SK-N-SH (cell line): Measurements from ENCODE around the gene DUSP2. TPM values are rescaled to one million over a fixed set of nuclear protein-coding genes. Genes with fewer than 3 reads are reported as not detected.

Source experiments
- CTCF ChIA-PET: fragments of 300-600, 350-600 bp; formaldehyde crosslinking; extraction: SDS; loops from one replicate; lab custom pipeline; 2021; lab: Yijun Ruan, JAX
- POLR2A ChIA-PET: fragments of 350-600 bp; sonication (Branson Sonifier 250); formaldehyde crosslinking; extraction: SDS; loops from one replicate; lab custom pipeline; 2020; ENCODE audit warnings: antibody characterized with exemption, inconsistent platforms; lab: Yijun Ruan, JAX
- DNase-seq: peaks from one replicate; pipeline ENCODE4 v3.0.0; 2012
- H2AFZ ChIP-seq: fragments of 200-600 bp; sonication (generic); 2 replicates; pipeline ENCODE4 v1.8.1; 2016; ENCODE audit warnings: antibody characterized with exemption, mild to moderate bottlenecking, low read depth
- H3F3A ChIP-seq: fragments of 200-600 bp; sonication (generic); replicated peaks from 2 replicates; pipeline ENCODE3; 2016; ENCODE audit warnings: antibody characterized with exemption, mild to moderate bottlenecking; ENCODE audit not compliant: insufficient read depth
- H3K27ac ChIP-seq, 2 experiments: fragments of 200-500 bp in 1 of 2; fragments of 200-600 bp in 1 of 2; sonication (Bioruptor generic) in 1 of 2; sonication (generic), shearing (Covaris generic) in 1 of 2; 2 replicates each; pipeline versions ENCODE4 v1.5.1 to v1.6.1; 2014 to 2016; ENCODE audit warnings: low read depth in 2 of 2, inconsistent platforms in 1 of 2, low read length in 1 of 2, mild to moderate bottlenecking in 1 of 2, mixed read lengths in 1 of 2
- H3K27me3 ChIP-seq: fragments of 200-600 bp; sonication (generic), shearing (Covaris generic); 2 replicates; pipeline ENCODE4 v1.6.1; 2016; ENCODE audit warnings: mixed run types; ENCODE audit not compliant: insufficient read depth
- H3K36me3 ChIP-seq, 2 experiments: fragments of 200-500 bp in 1 of 2; fragments of 200-600 bp in 1 of 2; sonication (Bioruptor generic) in 1 of 2; sonication (generic) in 1 of 2; replicated peaks in 1 of 2; 2 replicates each; pipeline versions ENCODE3 to v1.5.1; 2014 to 2016; ENCODE audit warnings: low read length in 1 of 2, mild to moderate bottlenecking in 1 of 2; ENCODE audit not compliant: insufficient read depth in 2 of 2, control insufficient read depth in 1 of 2
- H3K4me1 ChIP-seq, 2 experiments: fragments of 200-500 bp in 1 of 2; fragments of 200-600 bp in 1 of 2; sonication (Bioruptor generic) in 1 of 2; sonication (generic), shearing (Covaris generic) in 1 of 2; 2 replicates each; pipeline versions ENCODE4 v1.5.1 to v1.6.1; 2014 to 2016; ENCODE audit warnings: low read depth in 1 of 2, low read length in 1 of 2, mixed run types in 1 of 2; ENCODE audit not compliant: insufficient read depth in 2 of 2, control insufficient read depth in 1 of 2
- H3K4me2 ChIP-seq: fragments of 200-600 bp; sonication (generic), shearing (Covaris generic); 2 replicates; pipeline ENCODE4 v1.6.1; 2017; ENCODE audit warnings: mixed run types
- H3K4me3 ChIP-seq, 2 experiments: fragments of 200-500 bp in 1 of 2; fragments of 200-600 bp in 1 of 2; sonication (Bioruptor generic) in 1 of 2; sonication (generic), shearing (Covaris generic) in 1 of 2; 2 replicates each; pipeline versions ENCODE4 v1.5.1 to v1.8.1; 2014 to 2016; ENCODE audit warnings: low read depth in 2 of 2, inconsistent platforms in 1 of 2, low read length in 1 of 2, mild to moderate bottlenecking in 1 of 2, mixed read lengths in 1 of 2, moderate library complexity in 1 of 2
- H3K79me2 ChIP-seq: fragments of 200-600 bp; sonication (generic); 2 replicates; pipeline ENCODE4 v1.8.1; 2017; ENCODE audit warnings: mild to moderate bottlenecking; ENCODE audit not compliant: insufficient read depth
- H3K9ac ChIP-seq: fragments of 200-600 bp; sonication (generic); 2 replicates; pipeline ENCODE4 v1.6.1; 2017; ENCODE audit warnings: mixed run types
- H3K9me2 ChIP-seq: fragments of 200-600 bp; sonication (generic); 2 replicates; pipeline ENCODE4 v1.6.1; 2017; ENCODE audit warnings: mixed run types
- H3K9me3 ChIP-seq: fragments of 200-600 bp; sonication (generic); 2 replicates; pipeline ENCODE4 v1.6.1; 2017; ENCODE audit warnings: mixed run types, mild to moderate bottlenecking, moderate library complexity
- H4K20me1 ChIP-seq: fragments of 200-600 bp; sonication (generic); 2 replicates; pipeline ENCODE4 v1.6.1; 2017; ENCODE audit warnings: mild to moderate bottlenecking, mixed run types; ENCODE audit not compliant: insufficient read depth
- CHD2 ChIP-seq: fragments of 150-350 bp; IDR thresholded peaks from 2 replicates; pipeline ENCODE4 v1.6.1; 2018; ENCODE audit warnings: low read length; ENCODE audit not compliant: partially characterized antibody
- EZH2phosphoT487 ChIP-seq: fragments of 200-600 bp; sonication (generic); IDR thresholded peaks from 2 replicates; pipeline ENCODE4 v1.6.1; 2017; ENCODE audit warnings: low read depth, mixed run types, mild to moderate bottlenecking, antibody characterized with exemption, moderate library complexity, borderline replicate concordance
- FOSL2 ChIP-seq: IDR thresholded peaks from 2 replicates; pipeline ENCODE4 v1.4.0; 2012; ENCODE audit warnings: low read depth, mild to moderate bottlenecking, moderate library complexity, borderline replicate concordance
- FOXJ3 ChIP-seq: sonication (generic); formaldehyde crosslinking; IDR thresholded peaks from 2 replicates; pipeline ENCODE4 v1.5.1; 2020; ENCODE audit warnings: mild to moderate bottlenecking, missing genetic modification reagents
- GABPA ChIP-seq: IDR thresholded peaks from 2 replicates; pipeline ENCODE4 v1.4.0; 2012; ENCODE audit warnings: low read depth, mild to moderate bottlenecking
- JUND ChIP-seq: IDR thresholded peaks from 2 replicates; pipeline ENCODE4 v1.4.0; 2012
- MAX ChIP-seq: IDR thresholded peaks from 2 replicates; pipeline ENCODE4 v1.4.0; 2012; ENCODE audit warnings: low read depth
- MXI1 ChIP-seq: IDR thresholded peaks from 2 replicates; pipeline ENCODE4 v1.6.1; 2012; ENCODE audit warnings: mild to moderate bottlenecking, low read depth, low read length, improper control_type of control experiment
- NRF1 ChIP-seq: IDR thresholded peaks from 2 replicates; pipeline ENCODE4 v1.6.1; 2012; ENCODE audit warnings: low read depth, mild to moderate bottlenecking, low read length
- POLR2AphosphoS5 ChIP-seq: IDR thresholded peaks from 2 replicates; pipeline ENCODE4 v1.6.1; 2012; ENCODE audit warnings: low read depth, low read length
- RCOR1 ChIP-seq: fragments of 150-350 bp; IDR thresholded peaks from 2 replicates; pipeline ENCODE4 v1.6.1; 2017; ENCODE audit warnings: antibody characterized with exemption, low read length
- REST ChIP-seq: IDR thresholded peaks from 2 replicates; pipeline ENCODE4 v1.6.1; 2012; ENCODE audit warnings: mild to moderate bottlenecking, low read depth, low read length, moderate library complexity
- RXRA ChIP-seq: IDR thresholded peaks from 2 replicates; pipeline ENCODE4 v1.4.0; 2012; ENCODE audit warnings: low read depth, mild to moderate bottlenecking, borderline replicate concordance
- SMC3 ChIP-seq: IDR thresholded peaks from 2 replicates; pipeline ENCODE4 v1.6.1; 2012; ENCODE audit warnings: low read depth, low read length, improper control_type of control experiment
- TAF1 ChIP-seq: IDR thresholded peaks from 2 replicates; pipeline ENCODE4 v1.6.1; 2012; ENCODE audit warnings: low read depth, mild to moderate bottlenecking, low read length, moderate library complexity, borderline replicate concordance
- TCF12 ChIP-seq: IDR thresholded peaks from 2 replicates; pipeline ENCODE4 v1.4.0; 2012
- USF2 ChIP-seq: fragments of 150-350 bp; IDR thresholded peaks from 2 replicates; pipeline ENCODE4 v1.6.1; 2017; ENCODE audit warnings: antibody characterized with exemption, low read length, low read depth, borderline replicate concordance
- YY1 ChIP-seq: IDR thresholded peaks from 2 replicates; pipeline ENCODE4 v1.4.0; 2012; ENCODE audit warnings: low read depth, mild to moderate bottlenecking
- WGBS: methylation state at CpG from one replicate; pipeline ENCODE4 v1.1.6; 2017; ENCODE audit warnings: low lambda C conversion rate; 5-methylcytosine and 5-hydroxymethylcytosine counted together
- polyA plus RNA-seq, 3 experiments: library from polyadenylated mRNA; depleted of rRNA; stranded (reverse); fragments of >200 nt; gene quantifications; 2 replicates each; pipeline ENCODE4 v1.2.3, GENCODE V29; 2012
- TF ChIP-seq, protein P1 (sequence below): IDR thresholded peaks from 2 replicates; pipeline ENCODE4; 2012

Gene DUSP2
- polyA plus RNA-seq, 1 of the 3 experiments (the other 2 are of a cell fraction), result 0.79 TPM

DNA sequence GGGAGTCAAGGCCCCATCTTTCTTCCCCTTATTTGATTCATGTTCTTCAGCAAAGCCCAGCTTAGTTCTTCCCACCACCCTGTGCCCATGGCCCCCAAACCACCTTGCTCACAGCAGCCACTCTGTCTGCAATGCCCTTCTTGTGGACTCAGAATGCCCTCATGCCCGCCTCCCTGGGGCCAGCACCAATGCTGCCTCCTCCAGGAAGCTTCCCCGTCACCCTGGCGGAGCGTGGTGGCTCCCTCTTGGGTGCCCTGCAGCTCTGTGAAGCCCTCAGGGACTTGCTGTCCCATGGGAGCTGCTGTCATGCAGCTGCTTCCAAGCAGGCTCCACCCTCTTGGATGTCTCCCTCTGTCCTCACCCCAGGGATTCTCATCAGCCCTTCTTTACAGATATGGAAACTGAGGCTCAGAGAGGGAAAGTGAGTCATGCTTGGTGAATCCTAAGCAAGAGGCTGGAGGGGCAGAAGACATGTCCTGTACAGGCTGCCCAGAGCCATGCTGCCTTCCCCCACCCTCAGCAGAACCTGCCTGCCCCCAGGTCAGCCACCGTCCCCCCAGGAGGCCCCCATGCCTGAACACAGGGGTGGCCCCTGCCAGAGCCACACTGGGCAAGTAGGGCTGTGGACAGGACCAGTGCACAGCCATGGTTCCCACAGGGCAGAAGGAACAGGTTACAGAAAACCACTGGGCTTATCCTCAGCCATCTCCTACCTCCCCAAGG lies 11.8 kb upstream of the DUSP2 start:
- POLR2A ChIA-PET, result no interaction called here
- H4K20me1 ChIP-seq, result no peaks in the 10 kb centered on the region
- H3K79me2 ChIP-seq, result no peaks in the 10 kb centered on the region
- no peaks in the 10 kb centered on the region for H3K9me3 ChIP-seq
- DNase-seq, result no peak
- TF ChIP-seq POLR2AphosphoS5 (no peak), FOSL2 (no peak)
- no peak overlapping the region for H3K4me3 ChIP-seq
- H3K36me3 ChIP-seq, result no peaks in the 10 kb centered on the region
- H3K27ac ChIP-seq, result no peak overlapping the region
- 25% methylated on average over 1 of the region's 5 CpGs for WGBS
- no peak overlapping the region for H2AFZ ChIP-seq
- no peaks in the 10 kb centered on the region for H3F3A ChIP-seq
- H3K9ac ChIP-seq, result no peak overlapping the region
- peaks cover 0 to 10% of the 10 kb centered on the region in 2 experiments; a peak in 1 of 4 replicates for H3K4me1 ChIP-seq
- H3K9me2 ChIP-seq, result no peaks in the 10 kb centered on the region
- H3K4me2 ChIP-seq, result no peak overlapping the region
- CTCF ChIA-PET, result interaction anchor here (0.7 to 3.7 kb wide), 4 partner anchors 17 to 110 kb away, joined by 3 to 18 read pairs (median 4); no protein-coding TSS in a partner anchor
- no peaks in the 10 kb centered on the region for H3K27me3 ChIP-seq

DNA sequence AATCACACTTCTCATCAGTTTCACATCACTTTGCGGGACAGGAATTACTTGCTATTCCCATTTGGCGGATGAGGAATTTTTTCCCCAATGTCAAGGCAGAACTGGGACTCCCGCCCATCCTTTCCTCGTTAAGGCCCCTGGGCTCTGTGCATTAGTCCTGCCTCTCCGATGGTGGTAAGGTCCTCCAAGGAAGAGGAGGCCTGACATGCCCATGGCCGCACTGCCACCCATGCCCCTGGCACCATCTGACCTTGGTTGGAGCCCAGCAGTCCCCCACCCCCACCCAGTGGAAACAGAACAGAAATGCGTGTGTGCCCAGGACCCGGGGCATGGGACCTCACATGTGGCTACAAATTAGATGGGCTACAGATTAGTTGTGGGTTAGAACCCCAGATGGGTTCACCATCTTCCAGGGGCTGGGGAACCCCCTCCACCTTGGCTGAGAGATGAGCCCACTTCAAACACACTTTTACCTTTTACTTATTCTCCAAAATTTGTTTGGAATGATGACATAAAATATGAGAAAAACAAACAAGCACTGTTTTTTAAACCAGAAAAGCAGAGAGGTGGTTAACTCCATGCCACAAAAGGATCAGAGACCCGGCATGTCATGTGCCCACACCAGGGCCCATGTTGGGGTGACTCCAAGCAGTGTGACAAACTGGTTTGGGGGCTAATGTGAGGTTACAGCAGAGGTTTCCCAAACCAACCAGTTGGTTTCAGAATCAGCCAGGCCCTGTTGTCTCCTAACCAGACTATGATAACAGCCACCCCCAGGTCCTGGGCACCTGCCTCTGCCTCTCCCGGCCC lies 11.0 kb upstream of the DUSP2 start:
- no peak overlapping the region for H3K4me2 ChIP-seq
- TF ChIP-seq FOXJ3, result no peak
- TF ChIP-seq MXI1, result no peak
- TF ChIP-seq NRF1, result no peak
- TF ChIP-seq FOSL2, result no peak
- TF ChIP-seq REST, result no peak
- TF ChIP-seq, protein P1, sequence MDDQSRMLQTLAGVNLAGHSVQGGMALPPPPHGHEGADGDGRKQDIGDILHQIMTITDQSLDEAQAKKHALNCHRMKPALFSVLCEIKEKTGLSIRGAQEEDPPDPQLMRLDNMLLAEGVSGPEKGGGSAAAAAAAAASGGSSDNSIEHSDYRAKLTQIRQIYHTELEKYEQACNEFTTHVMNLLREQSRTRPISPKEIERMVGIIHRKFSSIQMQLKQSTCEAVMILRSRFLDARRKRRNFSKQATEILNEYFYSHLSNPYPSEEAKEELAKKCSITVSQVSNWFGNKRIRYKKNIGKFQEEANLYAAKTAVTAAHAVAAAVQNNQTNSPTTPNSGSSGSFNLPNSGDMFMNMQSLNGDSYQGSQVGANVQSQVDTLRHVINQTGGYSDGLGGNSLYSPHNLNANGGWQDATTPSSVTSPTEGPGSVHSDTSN, result no peak
- TF ChIP-seq JUND, result no peak
- TF ChIP-seq EZH2phosphoT487, result no peak
- no peak for TF ChIP-seq USF2
- TF ChIP-seq RCOR1, result no peak
- TF ChIP-seq TAF1, result no peak
- no peak for TF ChIP-seq MAX
- TF ChIP-seq GABPA, result no peak
- TF ChIP-seq TCF12, result no peak
- no peak for TF ChIP-seq CHD2
- no peak for TF ChIP-seq SMC3
- TF ChIP-seq POLR2AphosphoS5, result no peak
- no peak for TF ChIP-seq YY1
- no peak for TF ChIP-seq RXRA

More for the DNA sequence above, 11.0 kb upstream of the DUSP2 start:
- H3K4me1 ChIP-seq, result peaks cover 0 to 11% of the 10 kb centered on the region in 2 experiments; a peak in 1 of 4 replicates
- H3K9me2 ChIP-seq, result no peaks in the 10 kb centered on the region
- no peaks in the 10 kb centered on the region for H3K36me3 ChIP-seq
- H2AFZ ChIP-seq, result no peak overlapping the region
- CTCF ChIA-PET, result interaction anchor here (0.7 to 3.7 kb wide), 3 partner anchors 18 to 108 kb away, joined by 3 to 18 read pairs (median 6); no protein-coding TSS in a partner anchor
- no peaks in the 10 kb centered on the region for H3K27me3 ChIP-seq
- H3K79me2 ChIP-seq, result no peaks in the 10 kb centered on the region
- POLR2A ChIA-PET, result no interaction called here
- no peaks in the 10 kb centered on the region for H3F3A ChIP-seq
- H3K9me3 ChIP-seq, result no peaks in the 10 kb centered on the region
- no peaks in the 10 kb centered on the region for H4K20me1 ChIP-seq
- DNase-seq, result peak; percentile 35
- H3K4me3 ChIP-seq, result no peak overlapping the region
- 92% methylated on average over 7 of the region's 10 CpGs for WGBS
- no peak overlapping the region for H3K27ac ChIP-seq
- no peak overlapping the region for H3K9ac ChIP-seq
